ENCODE results near the gene IL1R2. TPM values are rescaled to one million over a fixed set of nuclear protein-coding genes. Genes with fewer than 3 reads are reported as not detected.

The IL1R2 gene
- total and polyA plus RNA-seq, 2 of the 13 experiments (the other 11 are each of a cell fraction or from before 2014, with no cell fraction given): 3.6 to 7.3 TPM

DNA sequence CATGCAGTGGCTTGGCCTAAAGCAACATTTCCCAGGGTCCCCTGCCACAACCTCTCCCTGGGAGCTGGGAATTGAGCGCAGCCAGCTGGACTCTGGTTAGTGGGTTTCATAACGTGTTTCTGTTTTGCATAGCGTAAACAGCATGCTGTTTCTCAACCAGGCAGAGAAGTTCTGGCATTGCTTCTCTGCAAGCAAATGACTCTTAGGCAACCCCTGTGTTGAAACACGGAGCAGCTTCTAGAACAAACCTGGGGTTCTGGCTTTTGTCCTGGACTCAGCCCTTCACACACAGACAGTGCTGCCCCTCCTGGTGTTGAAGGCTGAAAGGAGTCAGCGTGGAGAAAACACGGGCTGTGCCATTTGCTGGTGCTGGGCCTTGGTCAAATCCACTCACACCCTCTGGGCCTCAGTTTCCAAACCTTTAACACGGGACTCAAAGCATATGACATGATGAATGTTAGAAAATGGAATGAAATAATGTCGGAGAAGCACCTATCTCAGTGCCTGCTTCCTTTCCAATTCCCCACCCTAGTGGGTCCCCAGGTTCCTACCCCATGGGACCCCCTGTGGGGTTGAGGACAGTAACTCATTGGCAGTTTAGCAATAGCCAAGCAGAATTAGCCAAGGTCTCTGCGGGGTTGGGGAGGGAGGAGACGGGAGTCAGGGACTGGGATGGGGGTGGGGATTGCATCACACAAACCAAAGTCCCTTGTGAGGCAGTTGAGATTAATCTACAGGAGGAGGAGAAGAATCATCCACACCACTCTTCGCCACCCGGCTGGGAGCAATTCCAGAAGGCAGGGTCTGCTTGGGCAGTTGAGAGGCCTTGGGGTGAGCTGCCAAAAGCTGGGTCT is 30.2 kb upstream of the IL1R2 start (continued):
- TF ChIP-seq, protein P1, sequence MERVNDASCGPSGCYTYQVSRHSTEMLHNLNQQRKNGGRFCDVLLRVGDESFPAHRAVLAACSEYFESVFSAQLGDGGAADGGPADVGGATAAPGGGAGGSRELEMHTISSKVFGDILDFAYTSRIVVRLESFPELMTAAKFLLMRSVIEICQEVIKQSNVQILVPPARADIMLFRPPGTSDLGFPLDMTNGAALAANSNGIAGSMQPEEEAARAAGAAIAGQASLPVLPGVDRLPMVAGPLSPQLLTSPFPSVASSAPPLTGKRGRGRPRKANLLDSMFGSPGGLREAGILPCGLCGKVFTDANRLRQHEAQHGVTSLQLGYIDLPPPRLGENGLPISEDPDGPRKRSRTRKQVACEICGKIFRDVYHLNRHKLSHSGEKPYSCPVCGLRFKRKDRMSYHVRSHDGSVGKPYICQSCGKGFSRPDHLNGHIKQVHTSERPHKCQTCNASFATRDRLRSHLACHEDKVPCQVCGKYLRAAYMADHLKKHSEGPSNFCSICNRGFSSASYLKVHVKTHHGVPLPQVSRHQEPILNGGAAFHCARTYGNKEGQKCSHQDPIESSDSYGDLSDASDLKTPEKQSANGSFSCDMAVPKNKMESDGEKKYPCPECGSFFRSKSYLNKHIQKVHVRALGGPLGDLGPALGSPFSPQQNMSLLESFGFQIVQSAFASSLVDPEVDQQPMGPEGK (CRISPR knock-in tag; IDR thresholded peaks at IDR 0.05): peak; percentile 89
- TF ChIP-seq POLR2G (IDR thresholded peaks at IDR 0.05; ENCODE audit: low read depth, low read length): 0 out of 2 replicates have a peak, but pooled peaks have one; percentile 49
- TF ChIP-seq ZNF282 (IDR thresholded peaks at IDR 0.05; ENCODE audit: partially characterized antibody): no peak
- no peak for TF ChIP-seq BRD4 (CRISPR knock-in tag; IDR thresholded peaks at IDR 0.05)
- no peak for TF ChIP-seq ZNF230 (CRISPR knock-in tag; IDR thresholded peaks at IDR 0.05)
- TF ChIP-seq NFRKB (IDR thresholded peaks at IDR 0.05): no peak
- TF ChIP-seq, protein P2, sequence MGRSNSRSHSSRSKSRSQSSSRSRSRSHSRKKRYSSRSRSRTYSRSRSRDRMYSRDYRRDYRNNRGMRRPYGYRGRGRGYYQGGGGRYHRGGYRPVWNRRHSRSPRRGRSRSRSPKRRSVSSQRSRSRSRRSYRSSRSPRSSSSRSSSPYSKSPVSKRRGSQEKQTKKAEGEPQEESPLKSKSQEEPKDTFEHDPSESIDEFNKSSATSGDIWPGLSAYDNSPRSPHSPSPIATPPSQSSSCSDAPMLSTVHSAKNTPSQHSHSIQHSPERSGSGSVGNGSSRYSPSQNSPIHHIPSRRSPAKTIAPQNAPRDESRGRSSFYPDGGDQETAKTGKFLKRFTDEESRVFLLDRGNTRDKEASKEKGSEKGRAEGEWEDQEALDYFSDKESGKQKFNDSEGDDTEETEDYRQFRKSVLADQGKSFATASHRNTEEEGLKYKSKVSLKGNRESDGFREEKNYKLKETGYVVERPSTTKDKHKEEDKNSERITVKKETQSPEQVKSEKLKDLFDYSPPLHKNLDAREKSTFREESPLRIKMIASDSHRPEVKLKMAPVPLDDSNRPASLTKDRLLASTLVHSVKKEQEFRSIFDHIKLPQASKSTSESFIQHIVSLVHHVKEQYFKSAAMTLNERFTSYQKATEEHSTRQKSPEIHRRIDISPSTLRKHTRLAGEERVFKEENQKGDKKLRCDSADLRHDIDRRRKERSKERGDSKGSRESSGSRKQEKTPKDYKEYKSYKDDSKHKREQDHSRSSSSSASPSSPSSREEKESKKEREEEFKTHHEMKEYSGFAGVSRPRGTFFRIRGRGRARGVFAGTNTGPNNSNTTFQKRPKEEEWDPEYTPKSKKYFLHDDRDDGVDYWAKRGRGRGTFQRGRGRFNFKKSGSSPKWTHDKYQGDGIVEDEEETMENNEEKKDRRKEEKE (IDR thresholded peaks at IDR 0.05): no peak
- TF ChIP-seq ZNF235 (CRISPR knock-in tag; IDR thresholded peaks at IDR 0.05; ENCODE audit: borderline replicate concordance): no peak
- TF ChIP-seq NFKBIZ (CRISPR knock-in tag; IDR thresholded peaks at IDR 0.05): peak; percentile 57; the same call in 1 of the 2 replicates
- TF ChIP-seq FIP1L1 (IDR thresholded peaks at IDR 0.05; ENCODE audit: borderline replicate concordance, insufficient read depth, low read depth, low read length): no peak
- TF ChIP-seq, protein P3, sequence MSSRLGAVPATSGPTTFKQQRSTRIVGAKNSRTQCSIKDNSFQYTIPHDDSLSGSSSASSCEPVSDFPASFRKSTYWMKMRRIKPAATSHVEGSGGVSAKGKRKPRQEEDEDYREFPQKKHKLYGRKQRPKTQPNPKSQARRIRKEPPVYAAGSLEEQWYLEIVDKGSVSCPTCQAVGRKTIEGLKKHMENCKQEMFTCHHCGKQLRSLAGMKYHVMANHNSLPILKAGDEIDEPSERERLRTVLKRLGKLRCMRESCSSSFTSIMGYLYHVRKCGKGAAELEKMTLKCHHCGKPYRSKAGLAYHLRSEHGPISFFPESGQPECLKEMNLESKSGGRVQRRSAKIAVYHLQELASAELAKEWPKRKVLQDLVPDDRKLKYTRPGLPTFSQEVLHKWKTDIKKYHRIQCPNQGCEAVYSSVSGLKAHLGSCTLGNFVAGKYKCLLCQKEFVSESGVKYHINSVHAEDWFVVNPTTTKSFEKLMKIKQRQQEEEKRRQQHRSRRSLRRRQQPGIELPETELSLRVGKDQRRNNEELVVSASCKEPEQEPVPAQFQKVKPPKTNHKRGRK (CRISPR knock-in tag; IDR thresholded peaks at IDR 0.05): 0 out of 2 replicates have a peak, but pooled peaks have one; percentile 9
- TF ChIP-seq RFX3 (CRISPR knock-in tag; IDR thresholded peaks at IDR 0.05): no peak
- TF ChIP-seq, protein P4, sequence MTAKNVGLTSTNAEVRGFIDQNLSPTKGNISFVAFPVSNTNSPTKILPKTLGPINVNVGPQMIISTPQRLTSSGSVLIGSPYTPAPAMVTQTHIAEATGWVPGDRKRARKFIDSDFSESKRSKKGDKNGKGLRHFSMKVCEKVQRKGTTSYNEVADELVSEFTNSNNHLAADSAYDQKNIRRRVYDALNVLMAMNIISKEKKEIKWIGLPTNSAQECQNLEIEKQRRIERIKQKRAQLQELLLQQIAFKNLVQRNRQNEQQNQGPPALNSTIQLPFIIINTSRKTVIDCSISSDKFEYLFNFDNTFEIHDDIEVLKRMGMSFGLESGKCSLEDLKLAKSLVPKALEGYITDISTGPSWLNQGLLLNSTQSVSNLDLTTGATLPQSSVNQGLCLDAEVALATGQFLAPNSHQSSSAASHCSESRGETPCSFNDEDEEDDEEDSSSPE (CRISPR knock-in tag; IDR thresholded peaks at IDR 0.05): peak; percentile 48; the same call in 1 of the 2 replicates
- TF ChIP-seq, protein P5, sequence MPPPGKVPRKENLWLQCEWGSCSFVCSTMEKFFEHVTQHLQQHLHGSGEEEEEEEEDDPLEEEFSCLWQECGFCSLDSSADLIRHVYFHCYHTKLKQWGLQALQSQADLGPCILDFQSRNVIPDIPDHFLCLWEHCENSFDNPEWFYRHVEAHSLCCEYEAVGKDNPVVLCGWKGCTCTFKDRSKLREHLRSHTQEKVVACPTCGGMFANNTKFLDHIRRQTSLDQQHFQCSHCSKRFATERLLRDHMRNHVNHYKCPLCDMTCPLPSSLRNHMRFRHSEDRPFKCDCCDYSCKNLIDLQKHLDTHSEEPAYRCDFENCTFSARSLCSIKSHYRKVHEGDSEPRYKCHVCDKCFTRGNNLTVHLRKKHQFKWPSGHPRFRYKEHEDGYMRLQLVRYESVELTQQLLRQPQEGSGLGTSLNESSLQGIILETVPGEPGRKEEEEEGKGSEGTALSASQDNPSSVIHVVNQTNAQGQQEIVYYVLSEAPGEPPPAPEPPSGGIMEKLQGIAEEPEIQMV (CRISPR knock-in tag; IDR thresholded peaks at IDR 0.05; ENCODE audit: low read depth): no peak
- TF ChIP-seq WIZ (CRISPR knock-in tag; IDR thresholded peaks at IDR 0.05): no peak
- peak; percentile 60 for TF ChIP-seq XRCC5 (optimal IDR thresholded peaks at IDR 0.05; ENCODE audit: low read length)
- TF ChIP-seq NFATC3 (CRISPR knock-in tag; IDR thresholded peaks at IDR 0.05): no peak
- no peak for TF ChIP-seq CBFB (CRISPR knock-in tag; IDR thresholded peaks at IDR 0.05)
- TF ChIP-seq GLI4 (CRISPR knock-in tag; IDR thresholded peaks at IDR 0.05; ENCODE audit: borderline replicate concordance): peak; percentile 94; the same call in 1 of the 2 replicates
- no peak for TF ChIP-seq ZBTB38 (CRISPR knock-in tag; IDR thresholded peaks at IDR 0.05)
